NCI-H82 treated with DMSO at 0.1 percent for 48 hours (cell line): ENCODE results near the gene MSI2.

ENCODE experiments used
- DNase-seq: peaks from one replicate; lab custom pipeline; 2025; ENCODE audit not compliant: unreplicated experiment; lab: John Stamatoyannopoulos, UW

Gene MSI2

GRCh38 chr17:57696050-57696449 is 439.7 kb downstream of the MSI2 start:
- DNase-seq = no peak

DNA sequence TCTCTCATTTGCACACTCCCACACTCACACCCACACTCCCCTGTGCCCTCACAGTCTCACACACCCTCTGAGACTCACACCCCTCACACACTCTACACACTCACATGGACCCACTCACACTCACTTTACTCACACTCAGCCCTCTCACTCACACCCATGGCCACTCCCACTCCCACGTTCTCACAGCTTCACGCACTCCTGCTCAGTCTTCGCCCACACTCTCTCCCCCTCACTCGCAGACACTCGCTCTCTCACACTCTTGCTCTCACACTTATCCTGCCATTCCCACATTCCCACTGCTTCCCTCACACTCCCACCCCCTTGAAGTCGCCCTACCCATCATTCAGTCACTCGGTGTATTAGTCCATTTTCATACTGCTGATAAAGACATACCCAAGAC is 440.9 kb downstream of the MSI2 start:
- no peak for DNase-seq

- no peak for DNase-seq
Observed at GRCh38 chr17:57697891-57698711, 441.8 kb downstream of the MSI2 start.

- no peak for DNase-seq
Observed at GRCh38 chr17:57699751-57700219, 443.5 kb downstream of the MSI2 start.

GRCh38 chr17:57701124-57701523 is 444.8 kb downstream of the MSI2 start:
- no peak for DNase-seq

GRCh38 chr17:57703273-57703672 is 446.9 kb downstream of the MSI2 start:
- DNase-seq = no peak

DNA sequence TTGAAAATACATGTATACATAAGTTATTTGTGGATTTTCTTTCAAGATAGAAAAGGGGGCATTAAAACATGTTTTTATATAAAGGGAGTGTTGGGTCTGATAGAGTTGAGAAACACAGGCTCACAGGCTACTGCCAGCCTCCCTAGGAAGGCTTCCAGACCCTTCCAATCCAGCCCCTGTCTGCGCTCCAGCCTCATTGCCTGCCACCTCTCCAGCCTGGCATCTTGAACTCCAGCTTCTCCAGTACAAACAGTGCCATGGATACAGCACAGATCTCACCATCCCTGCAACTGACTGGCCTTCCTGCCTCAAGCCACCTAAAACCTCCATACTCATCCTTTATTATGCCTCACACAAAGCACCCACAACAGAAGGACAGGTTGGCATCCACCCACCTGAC is 448.1 kb downstream of the MSI2 start:
- no peak for DNase-seq

GRCh38 chr17:57705921-57706695 is 449.8 kb downstream of the MSI2 start:
- no peak for DNase-seq

DNA sequence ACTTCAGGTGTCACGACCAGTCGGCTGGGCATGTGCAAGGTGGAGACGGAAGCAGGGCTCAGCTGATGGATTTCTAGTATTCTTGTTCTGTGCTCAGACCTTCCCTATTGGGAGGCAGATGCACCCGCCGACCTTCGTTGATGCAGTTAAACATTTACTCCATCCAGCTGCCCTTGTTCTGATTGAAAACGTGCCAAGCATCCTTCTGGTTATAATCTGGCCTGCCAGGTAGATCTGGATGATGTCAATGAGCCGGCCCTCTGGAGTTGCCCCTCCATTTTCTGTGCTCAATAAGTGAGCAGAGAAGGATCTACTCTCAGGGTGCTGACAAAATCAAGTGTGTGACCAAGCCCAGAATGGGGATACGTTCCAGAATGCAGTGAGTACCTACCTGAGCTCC is 450.4 kb downstream of the MSI2 start:
- DNase-seq = no peak

DNA sequence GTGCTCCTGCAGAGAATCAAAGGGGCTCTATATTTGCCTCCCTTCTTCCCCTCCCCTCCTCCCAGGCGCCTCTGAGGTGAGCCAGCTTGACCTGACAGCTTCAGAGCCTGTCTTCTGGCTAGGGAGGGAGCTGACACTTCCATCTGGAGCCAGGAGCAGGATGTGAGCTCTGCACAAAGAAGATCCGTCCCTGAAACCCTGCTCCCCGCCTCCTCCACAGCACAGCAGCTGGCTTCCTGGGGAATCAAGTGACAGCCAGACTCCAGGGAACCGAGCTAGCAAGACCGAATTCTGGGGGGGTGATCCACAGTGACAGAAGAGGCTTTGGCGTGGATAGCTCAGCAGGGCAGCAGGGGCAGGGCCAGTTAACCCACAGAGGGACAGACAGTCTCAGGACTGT is 451.6 kb downstream of the MSI2 start:
- DNase-seq = peak; percentile 91

DNA sequence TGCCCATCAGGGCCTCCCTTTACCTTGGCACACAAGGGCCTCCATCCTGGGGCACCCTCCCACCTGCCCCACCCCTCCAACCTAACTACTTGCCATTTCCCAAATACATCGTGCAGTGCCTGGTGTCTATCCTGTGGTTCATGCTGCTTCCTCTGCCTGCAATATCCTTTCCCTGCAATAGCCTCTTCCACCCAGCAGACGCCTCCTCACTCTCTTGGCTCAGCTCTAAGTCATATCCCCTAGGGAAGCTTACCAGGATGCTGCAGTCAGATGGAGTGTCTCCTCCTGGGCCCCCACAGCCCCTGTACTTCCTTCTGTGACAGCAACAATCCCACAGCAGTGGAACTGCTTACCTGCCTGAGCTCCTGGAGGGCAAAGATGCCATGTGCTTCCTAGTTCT is 452.1 kb downstream of the MSI2 start:
- DNase-seq = peak; percentile 92

DNA sequence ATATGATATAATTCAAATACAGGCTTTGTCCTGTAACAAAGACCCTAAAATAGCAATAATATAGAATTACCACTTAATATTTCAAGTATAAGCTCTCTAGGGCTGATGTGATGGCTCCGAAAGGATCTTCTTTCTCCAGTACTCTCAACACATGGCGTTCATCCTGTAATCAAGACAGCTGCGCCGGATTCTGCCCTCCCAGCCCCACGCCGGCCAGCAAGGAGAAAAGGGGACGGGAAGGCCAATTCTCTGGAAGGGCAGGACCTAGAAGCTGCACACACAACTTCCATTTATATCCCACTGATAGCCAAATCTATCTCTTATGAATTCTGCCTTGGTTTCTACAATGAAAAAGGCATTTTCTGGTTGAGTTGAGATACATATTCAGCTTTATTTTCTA is 456.8 kb downstream of the MSI2 start:
- DNase-seq = no peak

GRCh38 chr17:57714665-57715180 is 458.4 kb downstream of the MSI2 start:
- DNase-seq = no peak

DNA sequence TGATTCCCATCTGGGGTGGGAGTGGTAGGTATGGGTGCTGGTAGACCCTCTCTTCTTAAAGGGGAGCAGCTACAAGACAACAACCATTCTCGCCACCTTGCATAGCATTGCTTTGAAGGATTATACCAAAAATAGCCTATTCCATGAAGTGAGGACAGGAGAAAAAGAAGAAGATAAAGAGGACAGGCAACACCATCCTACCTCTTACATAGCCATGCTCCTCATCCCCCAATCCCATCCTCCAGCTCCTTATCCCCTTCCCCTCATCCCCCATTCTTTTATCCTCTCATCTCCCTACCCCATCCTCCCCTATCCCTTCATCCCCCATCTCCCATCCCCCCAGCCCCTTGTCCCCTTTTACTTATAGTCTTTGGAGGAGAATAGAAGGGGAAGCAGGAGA is 459.7 kb downstream of the MSI2 start:
- DNase-seq = no peak

DNA sequence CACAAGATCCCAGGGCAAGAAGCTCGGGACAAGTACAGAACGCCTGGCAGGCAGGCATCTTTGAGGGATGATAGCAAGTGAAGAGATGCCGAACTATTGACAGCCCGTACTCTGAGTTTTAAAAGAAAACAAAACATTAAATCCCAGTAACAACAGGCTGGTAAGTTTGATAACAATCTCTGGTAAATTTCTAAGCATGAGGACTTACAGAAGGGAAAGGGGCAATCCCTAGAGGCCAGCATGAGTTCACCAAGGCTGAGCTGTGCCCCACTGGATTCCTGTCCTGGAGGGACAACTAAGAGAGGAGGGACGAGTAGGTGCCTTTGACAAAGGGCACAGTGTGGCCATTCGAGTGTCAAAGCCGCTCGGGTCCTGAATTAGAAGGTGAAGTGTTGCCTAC is 462.6 kb downstream of the MSI2 start:
- DNase-seq = no peak

DNA sequence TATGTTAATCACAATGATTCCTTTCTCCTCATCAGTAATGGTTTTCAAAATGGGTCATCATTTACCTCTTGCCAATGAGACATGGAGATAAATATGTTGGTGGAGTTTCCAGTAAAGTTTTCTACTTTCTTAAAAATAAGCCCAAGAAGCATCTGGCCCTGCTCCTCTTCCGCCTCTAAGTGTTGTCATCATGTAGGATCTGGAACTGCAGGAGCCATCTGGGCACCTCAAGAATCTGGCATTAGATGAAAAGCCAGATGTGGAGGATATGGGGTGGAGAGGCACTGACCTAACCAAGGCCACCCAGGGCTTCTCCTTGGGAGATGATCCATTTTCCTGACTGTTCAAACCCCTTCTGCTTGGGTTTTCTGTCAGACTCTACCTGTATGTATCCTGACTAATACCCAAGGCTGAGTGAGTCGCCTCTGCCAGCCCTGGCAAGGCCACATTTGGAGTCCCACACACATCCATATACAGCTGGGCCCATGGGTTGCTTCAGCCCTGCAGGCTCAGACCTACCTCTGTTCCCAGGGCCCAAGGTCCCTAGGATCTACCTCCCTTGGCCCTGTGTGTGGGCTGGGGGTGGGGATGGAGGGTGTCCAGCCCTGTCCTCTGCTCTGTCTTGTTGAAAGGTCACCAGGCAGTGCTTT is 464.2 kb downstream of the MSI2 start:
- no peak for DNase-seq

GRCh38 chr17:57721967-57722703 is 465.8 kb downstream of the MSI2 start:
- no peak for DNase-seq

- DNase-seq = no peak
Observed at GRCh38 chr17:57722704-57723043, 466.4 kb downstream of the MSI2 start.

GRCh38 chr17:57723427-57724025 is 467.2 kb downstream of the MSI2 start:
- no peak for DNase-seq

DNA sequence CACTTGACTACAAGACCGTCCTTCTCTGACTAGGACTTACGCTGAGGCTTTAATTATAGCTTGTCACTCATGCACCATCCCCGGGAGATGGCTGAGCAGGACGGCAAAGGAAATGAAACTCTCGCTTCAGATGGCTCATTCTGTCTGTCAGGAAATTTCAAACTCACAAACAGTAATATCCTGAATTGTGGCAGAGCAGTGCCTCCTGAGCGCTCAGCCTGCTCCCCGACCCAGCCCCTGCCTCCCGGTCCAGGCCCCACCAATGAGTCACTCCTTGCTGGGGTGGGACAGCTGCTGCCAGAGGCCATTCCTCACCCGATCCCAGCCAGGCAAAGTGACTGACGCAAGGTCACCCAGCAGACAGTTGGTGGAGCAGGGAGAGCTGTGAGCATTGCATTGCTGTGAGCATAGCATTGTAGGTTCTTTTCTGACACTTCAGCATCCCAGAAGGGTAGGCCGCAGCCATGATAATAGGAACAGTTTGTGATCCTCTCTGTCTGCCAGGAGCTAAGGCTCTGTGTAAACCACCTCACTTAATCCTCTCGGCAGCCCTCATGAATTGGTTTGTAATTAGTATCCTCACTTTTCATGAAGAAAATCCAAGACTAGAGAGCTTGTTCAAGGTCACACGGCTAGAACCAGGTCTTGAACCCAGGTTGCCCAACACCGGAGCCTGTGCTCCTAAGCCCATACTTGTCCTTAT is 467.9 kb downstream of the MSI2 start:
- no peak for DNase-seq
